MM.1S (cell line): Measurements from ENCODE around the gene LRRC8E.

Experiments used
- EZH2 ChIP-seq: fragments of 300-600 bp; sonication (generic); optimal IDR thresholded peaks from 2 replicates; pipeline ENCODE3; 2017; ENCODE audit warnings: low read depth, mild to moderate bottlenecking, antibody characterized with exemption, low read length, mixed read lengths
- EZH2phosphoT487 ChIP-seq: fragments of 300-600 bp; sonication (generic); IDR thresholded peaks from 2 replicates; pipeline ENCODE4 v1.6.1; 2018; ENCODE audit warnings: antibody characterized with exemption, low read length
- TF ChIP-seq, protein P1 (sequence below): fragments of 300-600 bp; sonication (generic); IDR thresholded peaks from 2 replicates; pipeline ENCODE4 v1.5.1; 2016; ENCODE audit warnings: antibody characterized with exemption, low read length, mixed read lengths

DNA sequence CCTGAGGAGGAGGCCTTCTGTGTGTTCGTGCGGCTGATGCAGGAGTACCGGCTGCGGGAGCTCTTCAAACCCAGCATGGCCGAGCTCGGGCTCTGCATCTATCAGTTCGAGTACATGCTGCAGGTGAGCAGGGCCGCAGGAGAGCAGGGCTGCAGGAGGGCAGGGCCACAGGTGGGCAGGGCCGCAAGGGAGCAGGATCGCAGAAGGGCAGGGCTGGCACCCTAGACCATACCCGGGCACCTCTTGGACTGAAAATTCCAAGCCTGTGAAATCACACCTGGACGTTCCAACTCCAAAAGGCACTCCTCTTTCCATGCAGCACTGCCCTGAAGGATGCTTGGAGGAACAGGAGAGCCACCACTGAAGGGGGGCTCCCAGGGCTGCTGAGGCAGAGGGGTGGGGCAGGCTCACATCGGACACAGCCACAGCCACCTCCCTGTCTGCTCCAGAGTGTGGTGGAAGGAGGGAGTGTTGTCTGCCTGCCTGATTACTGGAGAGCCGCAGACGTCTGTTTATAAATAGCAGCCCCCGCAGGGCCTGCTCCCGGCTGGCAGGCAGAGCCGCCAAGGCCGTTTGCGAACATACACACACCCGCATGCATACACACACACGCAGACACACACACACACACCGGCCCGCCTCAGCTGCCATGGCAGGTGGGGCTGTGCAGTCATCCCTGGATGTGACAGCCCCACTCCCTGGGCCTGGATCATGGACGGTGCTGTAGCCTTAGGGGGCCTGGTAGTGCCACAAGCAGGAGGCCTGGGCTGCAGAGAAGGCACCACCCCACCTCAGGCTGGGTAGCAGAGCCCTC is 38.1 kb upstream of the LRRC8E start:
- TF ChIP-seq, protein P1, sequence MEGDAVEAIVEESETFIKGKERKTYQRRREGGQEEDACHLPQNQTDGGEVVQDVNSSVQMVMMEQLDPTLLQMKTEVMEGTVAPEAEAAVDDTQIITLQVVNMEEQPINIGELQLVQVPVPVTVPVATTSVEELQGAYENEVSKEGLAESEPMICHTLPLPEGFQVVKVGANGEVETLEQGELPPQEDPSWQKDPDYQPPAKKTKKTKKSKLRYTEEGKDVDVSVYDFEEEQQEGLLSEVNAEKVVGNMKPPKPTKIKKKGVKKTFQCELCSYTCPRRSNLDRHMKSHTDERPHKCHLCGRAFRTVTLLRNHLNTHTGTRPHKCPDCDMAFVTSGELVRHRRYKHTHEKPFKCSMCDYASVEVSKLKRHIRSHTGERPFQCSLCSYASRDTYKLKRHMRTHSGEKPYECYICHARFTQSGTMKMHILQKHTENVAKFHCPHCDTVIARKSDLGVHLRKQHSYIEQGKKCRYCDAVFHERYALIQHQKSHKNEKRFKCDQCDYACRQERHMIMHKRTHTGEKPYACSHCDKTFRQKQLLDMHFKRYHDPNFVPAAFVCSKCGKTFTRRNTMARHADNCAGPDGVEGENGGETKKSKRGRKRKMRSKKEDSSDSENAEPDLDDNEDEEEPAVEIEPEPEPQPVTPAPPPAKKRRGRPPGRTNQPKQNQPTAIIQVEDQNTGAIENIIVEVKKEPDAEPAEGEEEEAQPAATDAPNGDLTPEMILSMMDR = no peak
- no peak for TF ChIP-seq EZH2
- no peak for TF ChIP-seq EZH2phosphoT487
